Trophoblast cell (in vitro differentiated cells and primary cell): Measurements from ENCODE around the gene PRSS21.

Experiments
- DNase-seq, 2 donors: peaks; one replicate each; pipeline ENCODE4 v3.0.0-alpha.2; 2016
- H2AFZ ChIP-seq: 2 replicates; pipeline ENCODE4 v1.6.1; 2013; ENCODE audit warnings: low read length, moderate library complexity, mild to moderate bottlenecking; ENCODE audit not compliant: insufficient read depth, poor library complexity
- H2AK5ac ChIP-seq: 2 replicates; pipeline ENCODE4 v1.6.1; 2013; ENCODE audit warnings: mild to moderate bottlenecking, low read length
- H2BK120ac ChIP-seq: 2 replicates; pipeline ENCODE4 v1.6.1; 2013; ENCODE audit warnings: low read length, mild to moderate bottlenecking, moderate library complexity; ENCODE audit not compliant: insufficient read depth, poor library complexity
- H2BK12ac ChIP-seq: 2 replicates; pipeline ENCODE4 v1.6.1; 2013; ENCODE audit warnings: mild to moderate bottlenecking, low read length, moderate library complexity
- H2BK5ac ChIP-seq: 2 replicates; pipeline ENCODE4 v1.6.1; 2013; ENCODE audit warnings: low read length, low read depth, moderate library complexity, mild to moderate bottlenecking; ENCODE audit not compliant: poor library complexity
- H3K14ac ChIP-seq: 2 replicates; pipeline ENCODE4 v1.6.1; 2013; ENCODE audit warnings: mild to moderate bottlenecking, low read length
- H3K18ac ChIP-seq: 2 replicates; pipeline ENCODE4 v1.6.1; 2013; ENCODE audit warnings: mild to moderate bottlenecking, low read length
- H3K23ac ChIP-seq: 2 replicates; pipeline ENCODE4 v1.6.1; 2013; ENCODE audit warnings: low read length
- H3K27ac ChIP-seq: 2 replicates; pipeline ENCODE4 v1.5.1; 2013; ENCODE audit warnings: low read depth, mild to moderate bottlenecking, inconsistent platforms, low read length, moderate library complexity
- H3K27me3 ChIP-seq: 2 replicates; pipeline ENCODE4 v1.6.1; 2013; ENCODE audit warnings: inconsistent platforms, mild to moderate bottlenecking, low read length, moderate library complexity; ENCODE audit not compliant: insufficient read depth
- H3K36me3 ChIP-seq, 2 experiments: 1 replicate in 1 of 2; 2 replicates in 1 of 2; pipeline ENCODE4 v1.6.1; 2013; ENCODE audit warnings: low read length in 2 of 2, mild to moderate bottlenecking in 2 of 2, moderate library complexity in 1 of 2; ENCODE audit not compliant: insufficient read depth in 2 of 2, control insufficient read depth in 1 of 2
- H3K4ac ChIP-seq: 2 replicates; pipeline ENCODE4 v1.6.1; 2013; ENCODE audit warnings: low read depth, mild to moderate bottlenecking, low read length, moderate library complexity
- H3K4me1 ChIP-seq, 2 experiments: 1 replicate in 1 of 2; 2 replicates in 1 of 2; pipeline ENCODE4 v1.6.1; 2013; ENCODE audit warnings: low read length in 2 of 2, mild to moderate bottlenecking in 2 of 2, moderate library complexity in 1 of 2; ENCODE audit not compliant: insufficient read depth in 2 of 2, control insufficient read depth in 1 of 2
- H3K4me2 ChIP-seq: 2 replicates; pipeline ENCODE4 v1.6.1; 2013; ENCODE audit warnings: inconsistent platforms, mild to moderate bottlenecking, low read length, moderate library complexity
- H3K4me3 ChIP-seq: 2 replicates; pipeline ENCODE4 v1.5.1; 2013; ENCODE audit warnings: mild to moderate bottlenecking, low read depth, low read length, inconsistent platforms
- H3K79me1 ChIP-seq: one replicate; pipeline ENCODE4 v1.6.1; 2013; ENCODE audit warnings: low read length
- H3K79me2 ChIP-seq: 2 replicates; pipeline ENCODE4 v1.6.1; 2013; ENCODE audit warnings: low read length, mild to moderate bottlenecking; ENCODE audit not compliant: control insufficient read depth, insufficient read depth, poor library complexity
- H3K9ac ChIP-seq: 2 replicates; pipeline ENCODE4 v1.6.1; 2013; ENCODE audit warnings: mild to moderate bottlenecking, low read length
- H3K9me3 ChIP-seq: 2 replicates; pipeline ENCODE4 v1.6.1; 2013; ENCODE audit warnings: low read depth, mild to moderate bottlenecking, control low read depth, inconsistent platforms, low read length; ENCODE audit not compliant: insufficient read depth
- H4K12ac ChIP-seq: 2 replicates; pipeline ENCODE4 v1.6.1; 2013; ENCODE audit warnings: low read depth, mild to moderate bottlenecking, low read length, moderate library complexity
- H4K8ac ChIP-seq: 2 replicates; pipeline ENCODE4 v1.6.1; 2013; ENCODE audit warnings: low read depth, mild to moderate bottlenecking, low read length, moderate library complexity
- H4K91ac ChIP-seq: one replicate; pipeline ENCODE4 v1.6.1; 2013; ENCODE audit warnings: low read depth, mild to moderate bottlenecking, low read length, moderate library complexity
- WGBS: extraction: QIAGEN DNeasy Blood & Tissue Kit; methylation state at CpG from one replicate; pipeline ENCODE4 v1.1.7; 2013; ENCODE audit warnings: missing lambda C conversion rate; ENCODE audit not compliant: insufficient read length, insufficient coverage; ENCODE audit errors: extremely low coverage; 5-methylcytosine and 5-hydroxymethylcytosine counted together

The PRSS21 gene

GRCh38 chr16:2835638-2836493, 18.8 kb downstream of the PRSS21 start:
- DNase-seq = peak; percentile 93 to 94
- no peak overlapping the region for H2AFZ ChIP-seq
- H3K27me3 ChIP-seq = no peaks in the 10 kb centered on the region
- no CpG with 5 or more reads among the region's 22 CpGs for WGBS
- H3K27ac ChIP-seq = peak overlapping the region; percentile 21
- no peak overlapping the region for H2BK12ac ChIP-seq
- H3K4ac ChIP-seq = no peak overlapping the region
- no peak overlapping the region for H3K9ac ChIP-seq
- no peak overlapping the region for H3K18ac ChIP-seq
- no peaks in the 10 kb centered on the region for H3K9me3 ChIP-seq
- H3K4me3 ChIP-seq = no peak overlapping the region
- H2AK5ac ChIP-seq = no peak overlapping the region
- no peaks in the 10 kb centered on the region for H3K79me2 ChIP-seq
- H2BK120ac ChIP-seq = no peak overlapping the region
- H3K79me1 ChIP-seq = peaks cover 3% of the 10 kb centered on the region
- H3K4me1 ChIP-seq = peaks cover 10 to 15% of the 10 kb centered on the region in 2 experiments
- no peak overlapping the region for H2BK5ac ChIP-seq
- no peak overlapping the region for H4K8ac ChIP-seq
- no peak overlapping the region for H4K91ac ChIP-seq
- no peak overlapping the region for H3K23ac ChIP-seq
- H3K36me3 ChIP-seq = no peaks in the 10 kb centered on the region
- no peak overlapping the region for H3K14ac ChIP-seq
- H3K4me2 ChIP-seq = peak overlapping the region; percentile 11
- H4K12ac ChIP-seq = no peak overlapping the region

GRCh38 chr16:2836646-2837508, 19.8 kb downstream of the PRSS21 start:
- Histone ChIP-seq H3K14ac (no peak overlapping the region), H3K4me1 (peaks cover 10 to 15% of the 10 kb centered on the region in 2 experiments), H3K4me3 (no peak overlapping the region), H2BK12ac (no peak overlapping the region), H2BK120ac (no peak overlapping the region), H3K36me3 (no peaks in the 10 kb centered on the region), H3K4ac (no peak overlapping the region), H3K79me2 (no peaks in the 10 kb centered on the region), H3K9ac (no peak overlapping the region), H3K4me2 (no peak overlapping the region), H3K18ac (no peak overlapping the region), H3K23ac (peak overlapping the region; percentile 69), H3K27me3 (no peaks in the 10 kb centered on the region), H4K8ac (no peak overlapping the region), H3K79me1 (peaks cover 3% of the 10 kb centered on the region), H4K12ac (no peak overlapping the region), H2AFZ (no peak overlapping the region), H2AK5ac (no peak overlapping the region), H2BK5ac (no peak overlapping the region), H4K91ac (no peak overlapping the region), H3K9me3 (no peaks in the 10 kb centered on the region), H3K27ac (no peak overlapping the region)
- 100% methylated on average over 2 of the region's 13 CpGs for WGBS
- DNase-seq = no peak

GRCh38 chr16:2838928-2839327, 21.9 kb downstream of the PRSS21 start:
- Histone ChIP-seq H4K12ac (no peak overlapping the region), H4K8ac (no peak overlapping the region), H4K91ac (no peak overlapping the region), H2BK120ac (no peak overlapping the region), H3K27me3 (no peaks in the 10 kb centered on the region), H3K79me1 (peaks cover 3% of the 10 kb centered on the region), H3K9me3 (peaks cover 1% of the 10 kb centered on the region), H2AK5ac (no peak overlapping the region), H2AFZ (no peak overlapping the region), H2BK12ac (no peak overlapping the region), H3K14ac (no peak overlapping the region), H3K4me2 (no peak overlapping the region), H3K4me3 (no peak overlapping the region), H3K23ac (no peak overlapping the region), H3K27ac (no peak overlapping the region), H3K9ac (no peak overlapping the region), H3K36me3 (no peaks in the 10 kb centered on the region), H3K4me1 (peaks cover 10 to 15% of the 10 kb centered on the region in 2 experiments), H3K18ac (no peak overlapping the region), H2BK5ac (no peak overlapping the region), H3K79me2 (no peaks in the 10 kb centered on the region), H3K4ac (no peak overlapping the region)
- WGBS = no CpG with 5 or more reads among the region's 12 CpGs
- DNase-seq = peak; percentile 76 to 81

GRCh38 chr16:2839650-2840450, 22.8 kb downstream of the PRSS21 start:
- H2BK120ac ChIP-seq = no peak overlapping the region
- H3K14ac ChIP-seq = no peak overlapping the region
- H3K4ac ChIP-seq = no peak overlapping the region
- H3K9me3 ChIP-seq = peaks cover 1% of the 10 kb centered on the region
- no peak overlapping the region for H3K27ac ChIP-seq
- H3K23ac ChIP-seq = no peak overlapping the region
- no peak overlapping the region for H3K4me3 ChIP-seq
- H3K18ac ChIP-seq = no peak overlapping the region
- H3K79me2 ChIP-seq = no peaks in the 10 kb centered on the region
- no peak overlapping the region for H3K9ac ChIP-seq
- no peak overlapping the region for H4K12ac ChIP-seq
- no CpG with 5 or more reads among the region's 15 CpGs for WGBS
- peaks cover 3% of the 10 kb centered on the region for H3K79me1 ChIP-seq
- no peak overlapping the region for H2BK12ac ChIP-seq
- H2AK5ac ChIP-seq = no peak overlapping the region
- H4K91ac ChIP-seq = no peak overlapping the region
- no peak overlapping the region for H4K8ac ChIP-seq
- no peak overlapping the region for H2AFZ ChIP-seq
- H3K4me2 ChIP-seq = no peak overlapping the region
- no peaks in the 10 kb centered on the region for H3K36me3 ChIP-seq
- peaks cover 10 to 15% of the 10 kb centered on the region in 2 experiments for H3K4me1 ChIP-seq
- no peaks in the 10 kb centered on the region for H3K27me3 ChIP-seq
- no peak overlapping the region for H2BK5ac ChIP-seq
- DNase-seq = no peak
